Muscle layer of colon (tissue), 2 donors: ENCODE data around the gene LELP1.

Source experiments
- H3K27ac ChIP-seq: one replicate; pipeline ENCODE4 v1.7.0; 2013; ENCODE audit warnings: low read depth, mild to moderate bottlenecking, low read length, moderate library complexity
- H3K27me3 ChIP-seq, 2 donors: one replicate each; pipeline ENCODE4 v1.7.0; 2013; ENCODE audit warnings: low read length in 2 of 2, mild to moderate bottlenecking in 2 of 2; ENCODE audit not compliant: insufficient read depth in 2 of 2, control insufficient read depth in 1 of 2
- H3K36me3 ChIP-seq: one replicate; pipeline ENCODE4 v1.7.0; 2013; ENCODE audit warnings: mild to moderate bottlenecking, low read length; ENCODE audit not compliant: insufficient read depth
- H3K4me1 ChIP-seq: one replicate; pipeline ENCODE4 v1.7.0; 2013; ENCODE audit warnings: mild to moderate bottlenecking, low read length; ENCODE audit not compliant: insufficient read depth
- H3K4me3 ChIP-seq, 2 donors: one replicate each; pipeline ENCODE4 v1.7.0; 2013; ENCODE audit warnings: low read length in 2 of 2, low read depth in 1 of 2, mild to moderate bottlenecking in 1 of 2, moderate library complexity in 1 of 2
- H3K9ac ChIP-seq: one replicate; pipeline ENCODE4 v1.7.0; 2013; ENCODE audit warnings: low read length
- H3K9me3 ChIP-seq: one replicate; pipeline ENCODE4 v1.7.0; 2013; ENCODE audit warnings: mild to moderate bottlenecking, low read length
- donor health status: abdominal sarcoma.
- donor health status: Adenocarcinoma of cecum.

The LELP1 gene

DNA sequence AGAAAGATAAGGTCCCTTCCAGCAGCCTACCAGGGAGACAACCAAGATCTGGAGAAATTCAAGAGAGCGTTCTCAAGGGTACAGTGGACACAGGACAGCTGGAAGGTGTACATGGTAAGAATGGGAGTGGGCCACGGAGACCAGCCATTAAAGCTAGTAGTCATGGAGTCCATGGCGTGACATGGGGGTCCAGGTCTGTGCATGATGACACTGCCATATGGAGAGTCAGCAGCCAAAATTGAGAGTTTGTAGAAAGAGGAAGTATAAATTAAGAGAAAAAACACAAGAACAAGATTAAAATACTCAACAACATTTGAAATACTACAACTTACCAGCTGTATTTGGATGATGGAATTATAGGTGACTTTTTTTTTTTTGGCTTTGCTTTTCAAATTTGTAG is 48.3 kb downstream of the LELP1 start:
- Histone ChIP-seq H3K4me3 (no peak overlapping the region), H3K27me3 (no peaks in the 10 kb centered on the region), H3K9ac (no peak overlapping the region), H3K27ac (no peak overlapping the region), H3K9me3 (no peaks in the 10 kb centered on the region), H3K36me3 (no peaks in the 10 kb centered on the region), H3K4me1 (no peaks in the 10 kb centered on the region)

- Histone ChIP-seq H3K4me1 (no peaks in the 10 kb centered on the region), H3K4me3 (no peak overlapping the region), H3K9me3 (no peaks in the 10 kb centered on the region), H3K9ac (no peak overlapping the region), H3K27me3 (no peaks in the 10 kb centered on the region), H3K27ac (no peak overlapping the region), H3K36me3 (no peaks in the 10 kb centered on the region)
These were observed 48.8 kb downstream of the LELP1 start for GRCh38 chr1:153251988-153252387.

DNA sequence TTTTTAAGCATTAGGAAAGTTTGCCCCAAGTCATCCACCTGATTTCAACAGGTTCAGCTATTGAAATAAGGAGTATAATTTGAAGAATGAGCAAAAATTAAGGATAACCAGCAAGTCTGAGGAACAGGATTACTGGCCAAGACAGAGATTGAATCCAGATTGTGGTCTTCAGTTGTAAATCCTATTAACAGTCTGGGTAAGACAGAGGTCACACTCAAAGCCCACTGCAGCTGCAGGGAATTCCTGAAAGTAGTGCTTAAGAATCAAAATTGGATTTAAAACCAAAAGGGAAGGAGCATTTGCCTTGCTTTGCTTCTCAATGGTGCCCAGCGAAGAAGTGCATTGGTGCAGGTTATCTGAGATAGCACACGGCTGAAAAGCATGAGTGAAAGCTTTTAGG is 49.8 kb downstream of the LELP1 start:
- no peak overlapping the region for H3K27ac ChIP-seq
- H3K36me3 ChIP-seq, result no peaks in the 10 kb centered on the region
- no peaks in the 10 kb centered on the region for H3K27me3 ChIP-seq
- no peak overlapping the region for H3K9ac ChIP-seq
- no peaks in the 10 kb centered on the region for H3K9me3 ChIP-seq
- H3K4me3 ChIP-seq, result no peak overlapping the region
- no peaks in the 10 kb centered on the region for H3K4me1 ChIP-seq

- no peaks in the 10 kb centered on the region for H3K36me3 ChIP-seq
- H3K9me3 ChIP-seq, result no peaks in the 10 kb centered on the region
- H3K9ac ChIP-seq, result no peak overlapping the region
- no peaks in the 10 kb centered on the region for H3K4me1 ChIP-seq
- H3K4me3 ChIP-seq, result no peak overlapping the region
- H3K27me3 ChIP-seq, result no peaks in the 10 kb centered on the region
- no peak overlapping the region for H3K27ac ChIP-seq
These were observed 50.5 kb downstream of the LELP1 start for GRCh38 chr1:153253693-153254092.
